GM18951 (cell line): ENCODE measurements around the gene WNT9B.
"Not testable (repeated sequence)": the region's sequence is repeated elsewhere in the genome, so short reads cannot be mapped to it uniquely, and the experiment has no call there.

Experiments
- POLR2A ChIP-seq: IDR thresholded peaks from 4 replicates; pipeline ENCODE4 v1.6.1; 2011; ENCODE audit warnings: mild to moderate bottlenecking; ENCODE audit not compliant: insufficient read length, insufficient read depth; ENCODE audit errors: extremely low read depth
- in situ Hi-C: fragments of 300-500 bp; cut with MboI; formaldehyde crosslinking; loops from one replicate; pipeline ENCODE4 v1.12.0; 2022; ENCODE audit warnings: low sequenced_read_pairs, mixed read lengths, inconsistent platforms; ENCODE audit not compliant: unreplicated experiment

WNT9B gene

GRCh38 chr17:46908068-46908737 is 56.8 kb downstream of the WNT9B start:
- no peak for TF ChIP-seq POLR2A
- in situ Hi-C loops = no loop called here

- TF ChIP-seq POLR2A = no peak
These were observed 59.0 kb downstream of the WNT9B start for GRCh38 chr17:46910179-46910927.

GRCh38 chr17:46911311-46911710 is 59.9 kb downstream of the WNT9B start:
- in situ Hi-C loops = no loop called here
- no peak for TF ChIP-seq POLR2A

More at GRCh38 chr17:46910179-46910927, 59.0 kb downstream of the WNT9B start:
- in situ Hi-C loops = no loop called here

- in situ Hi-C loops = no loop called here
- no peak for TF ChIP-seq POLR2A
These were observed 64.2 kb downstream of the WNT9B start for GRCh38 chr17:46915596-46915995.

GRCh38 chr17:46916211-46916610 is 64.8 kb downstream of the WNT9B start:
- no peak for TF ChIP-seq POLR2A
- in situ Hi-C loops = no loop called here

- TF ChIP-seq POLR2A = no peak
- in situ Hi-C loops = no loop called here
These were observed 65.2 kb downstream of the WNT9B start for GRCh38 chr17:46916623-46917022.

- no peak for TF ChIP-seq POLR2A
- in situ Hi-C loops = no loop called here
These were observed 65.7 kb downstream of the WNT9B start for GRCh38 chr17:46917041-46917440.

- TF ChIP-seq POLR2A = no peak
- in situ Hi-C loops = no loop called here
These were observed 66.1 kb downstream of the WNT9B start for GRCh38 chr17:46917516-46917915.

GRCh38 chr17:46921962-46922361 is 70.6 kb downstream of the WNT9B start:
- in situ Hi-C loops = not testable (repeated sequence)

- TF ChIP-seq POLR2A = no peak
- in situ Hi-C loops = no loop called here
These were observed 71.1 kb downstream of the WNT9B start for GRCh38 chr17:46922487-46922803.

GRCh38 chr17:46922804-46923635 is 71.6 kb downstream of the WNT9B start, which contains the start of gene GOSR2:
TSS of gene GOSR2 (plus strand) at chr17:46923160. CDS start at chr17:46923193, 33 bp downstream.
- in situ Hi-C loops = no loop called here
- peak; percentile 95 for TF ChIP-seq POLR2A

- in situ Hi-C loops = no loop called here
- TF ChIP-seq POLR2A = no peak
These were observed 73.9 kb downstream of the WNT9B start for GRCh38 chr17:46925185-46925868.
